Natural killer cell (primary cell): Measurements from ENCODE around the gene MMP11. TPM values are rescaled to one million over a fixed set of nuclear protein-coding genes. Genes with fewer than 3 reads are reported as not detected.

Experiments
- ATAC-seq, 3 donors: fragments of 150-1000 bp in 2 of 3; fragments of 200-7000 bp in 1 of 3; cut with Tn5 transposase; 1 replicate in 1 of 3; 2 replicates in 2 of 3; pipeline ENCODE4 v1.10.0; 2021; ENCODE audit warnings: mild to moderate bottlenecking in 2 of 3, moderate library complexity in 2 of 3
- DNase-seq, 2 donors: peaks; one replicate each; pipeline versions ENCODE4 v3.0.0 to v3.0.0-alpha.2; 2013 to 2021; ENCODE audit warnings: mixed read lengths in 1 of 2
- H3K27ac ChIP-seq: one replicate; pipeline ENCODE4 v1.5.1; 2013; ENCODE audit warnings: mild to moderate bottlenecking, low read length
- H3K27me3 ChIP-seq: one replicate; pipeline ENCODE4 v1.6.1; 2013; ENCODE audit warnings: low read length; ENCODE audit not compliant: control insufficient read depth, insufficient read depth
- H3K36me3 ChIP-seq: one replicate; pipeline ENCODE4 v1.6.1; 2013; ENCODE audit warnings: low read length; ENCODE audit not compliant: control insufficient read depth, insufficient read depth
- H3K4me1 ChIP-seq: one replicate; pipeline ENCODE4 v1.6.1; 2013; ENCODE audit warnings: low read length; ENCODE audit not compliant: control insufficient read depth, insufficient read depth
- H3K4me3 ChIP-seq: one replicate; pipeline ENCODE4 v1.5.1; 2013; ENCODE audit warnings: low read length
- H3K9me3 ChIP-seq: one replicate; pipeline ENCODE4 v1.6.1; 2013; ENCODE audit warnings: low read length; ENCODE audit not compliant: control insufficient read depth, insufficient read depth
- H3K27ac Mint-ChIP-seq, 2 donors: one replicate each; pipeline ENCODE4 v1.8.0; 2022; ENCODE audit warnings: mild to moderate bottlenecking in 2 of 2, mixed read lengths in 2 of 2, moderate library complexity in 1 of 2
- H3K27me3 Mint-ChIP-seq, 2 donors: one replicate each; pipeline ENCODE4 v1.8.0; 2022; ENCODE audit warnings: low read depth in 2 of 2, mixed read lengths in 2 of 2
- H3K36me3 Mint-ChIP-seq: one replicate; pipeline ENCODE4 v1.8.0; 2022; ENCODE audit warnings: mixed read lengths
- H3K4me1 Mint-ChIP-seq, 2 donors: one replicate each; pipeline ENCODE4 v1.8.0; 2022; ENCODE audit warnings: mixed read lengths in 2 of 2
- H3K4me3 Mint-ChIP-seq: one replicate; pipeline ENCODE4 v1.8.0; 2022; ENCODE audit warnings: mild to moderate bottlenecking, moderate library complexity, mixed read lengths
- H3K9me3 Mint-ChIP-seq, 2 donors: one replicate each; pipeline ENCODE4 v1.8.0; 2022; ENCODE audit warnings: mixed read lengths in 2 of 2
- WGBS: methylation state at CpG from one replicate; pipeline ENCODE4 v1.1.7; 2013; ENCODE audit warnings: missing lambda C conversion rate; ENCODE audit not compliant: insufficient coverage; 5-methylcytosine and 5-hydroxymethylcytosine counted together
- intact Hi-C: fragments of 100-400 bp; cut with micrococcal nuclease; formaldehyde crosslinking; loops from one replicate; pipeline ENCODE4 v1.14.2; 2022
- total RNA-seq, 4 donors: library from RNA; stranded (reverse); fragments of 120-200 nt in 1 of 4; gene quantifications; one replicate each; pipeline versions ENCODE4 v1.2.3 to v1.2.4, GENCODE V29; 2013 to 2022
- TF ChIP-seq, protein P1 (sequence below): fragments of 200-600 bp; IDR thresholded peaks from one replicate; pipeline ENCODE4 v1.8.0; 2022; ENCODE audit warnings: antibody characterized with exemption

MMP11 gene
- total RNA-seq, 3 donors from 2014 or later (not counting 1 experiment from before 2014, with no cell fraction given), result 0.71 to 1.7 (median 0.91) TPM

DNA sequence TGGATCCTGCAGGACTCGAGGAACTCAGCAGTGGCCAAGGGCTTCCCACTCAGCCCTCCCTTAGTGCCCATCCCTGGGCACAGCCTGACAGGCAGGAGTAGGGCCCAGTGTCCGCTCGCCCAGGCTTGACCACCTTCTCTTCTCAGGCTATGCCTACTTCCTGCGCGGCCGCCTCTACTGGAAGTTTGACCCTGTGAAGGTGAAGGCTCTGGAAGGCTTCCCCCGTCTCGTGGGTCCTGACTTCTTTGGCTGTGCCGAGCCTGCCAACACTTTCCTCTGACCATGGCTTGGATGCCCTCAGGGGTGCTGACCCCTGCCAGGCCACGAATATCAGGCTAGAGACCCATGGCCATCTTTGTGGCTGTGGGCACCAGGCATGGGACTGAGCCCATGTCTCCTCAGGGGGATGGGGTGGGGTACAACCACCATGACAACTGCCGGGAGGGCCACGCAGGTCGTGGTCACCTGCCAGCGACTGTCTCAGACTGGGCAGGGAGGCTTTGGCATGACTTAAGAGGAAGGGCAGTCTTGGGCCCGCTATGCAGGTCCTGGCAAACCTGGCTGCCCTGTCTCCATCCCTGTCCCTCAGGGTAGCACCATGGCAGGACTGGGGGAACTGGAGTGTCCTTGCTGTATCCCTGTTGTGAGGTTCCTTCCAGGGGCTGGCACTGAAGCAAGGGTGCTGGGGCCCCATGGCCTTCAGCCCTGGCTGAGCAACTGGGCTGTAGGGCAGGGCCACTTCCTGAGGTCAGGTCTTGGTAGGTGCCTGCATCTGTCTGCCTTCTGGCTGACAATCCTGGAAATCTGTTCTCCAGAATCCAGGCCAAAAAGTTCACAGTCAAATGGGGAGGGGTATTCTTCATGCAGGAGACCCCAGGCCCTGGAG, 10.9 kb downstream of the MMP11 start:
- H3K27ac Mint-ChIP-seq, result no peak overlapping the region
- intact Hi-C loops, result no loop called here

GRCh38 chr22:23784215-23784732, 11.6 kb downstream of the MMP11 start:
- Histone ChIP-seq H3K9me3 (no peaks in the 10 kb centered on the region), H3K4me1 (peaks cover 36% of the 10 kb centered on the region), H3K36me3 (no peaks in the 10 kb centered on the region), H3K27ac (no peak overlapping the region), H3K27me3 (no peaks in the 10 kb centered on the region), H3K4me3 (no peak overlapping the region)
- Mint-ChIP-seq H3K27ac (peak overlapping the region; percentile 35 to 62), H3K9me3 (no peaks in the 10 kb centered on the region), H3K27me3 (no peaks in the 10 kb centered on the region), H3K36me3 (no peaks in the 10 kb centered on the region), H3K4me3 (peak overlapping the region; percentile 55), H3K4me1 (peaks cover 18 to 23% of the 10 kb centered on the region in 2 donors)
- ATAC-seq (no peak), DNase-seq (peak in 1 of 2 donors; percentile 22)
- intact Hi-C loops, result no loop called here
- 20% methylated on average over 7 of the region's 8 CpGs for WGBS
- TF ChIP-seq, protein P1, sequence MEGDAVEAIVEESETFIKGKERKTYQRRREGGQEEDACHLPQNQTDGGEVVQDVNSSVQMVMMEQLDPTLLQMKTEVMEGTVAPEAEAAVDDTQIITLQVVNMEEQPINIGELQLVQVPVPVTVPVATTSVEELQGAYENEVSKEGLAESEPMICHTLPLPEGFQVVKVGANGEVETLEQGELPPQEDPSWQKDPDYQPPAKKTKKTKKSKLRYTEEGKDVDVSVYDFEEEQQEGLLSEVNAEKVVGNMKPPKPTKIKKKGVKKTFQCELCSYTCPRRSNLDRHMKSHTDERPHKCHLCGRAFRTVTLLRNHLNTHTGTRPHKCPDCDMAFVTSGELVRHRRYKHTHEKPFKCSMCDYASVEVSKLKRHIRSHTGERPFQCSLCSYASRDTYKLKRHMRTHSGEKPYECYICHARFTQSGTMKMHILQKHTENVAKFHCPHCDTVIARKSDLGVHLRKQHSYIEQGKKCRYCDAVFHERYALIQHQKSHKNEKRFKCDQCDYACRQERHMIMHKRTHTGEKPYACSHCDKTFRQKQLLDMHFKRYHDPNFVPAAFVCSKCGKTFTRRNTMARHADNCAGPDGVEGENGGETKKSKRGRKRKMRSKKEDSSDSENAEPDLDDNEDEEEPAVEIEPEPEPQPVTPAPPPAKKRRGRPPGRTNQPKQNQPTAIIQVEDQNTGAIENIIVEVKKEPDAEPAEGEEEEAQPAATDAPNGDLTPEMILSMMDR, result no peak

More for the DNA sequence above, 10.9 kb downstream of the MMP11 start:
- Histone ChIP-seq H3K27me3 (no peaks in the 10 kb centered on the region), H3K4me1 (peaks cover 36% of the 10 kb centered on the region), H3K36me3 (no peaks in the 10 kb centered on the region), H3K27ac (no peak overlapping the region), H3K9me3 (no peaks in the 10 kb centered on the region), H3K4me3 (no peak overlapping the region)
- no peak for ATAC-seq
- no peak overlapping the region for H3K4me3 Mint-ChIP-seq
- no peak for DNase-seq
- H3K36me3 Mint-ChIP-seq, result no peaks in the 10 kb centered on the region
- TF ChIP-seq, protein P1, result no peak
- H3K4me1 Mint-ChIP-seq, result peaks cover 18 to 23% of the 10 kb centered on the region in 2 donors
- WGBS, result 79% methylated on average over 15 of the region's 15 CpGs
- H3K9me3 Mint-ChIP-seq, result no peaks in the 10 kb centered on the region
- H3K27me3 Mint-ChIP-seq, result no peaks in the 10 kb centered on the region

- intact Hi-C loops, result loop anchor here (2.0 kb wide), 2 partner anchors 13 to 225 kb away; partner anchors contain the start of genes CABIN1 and MMP11
- DNase-seq (peak in 1 of 2 donors; percentile 49), ATAC-seq (no peak)
- Histone ChIP-seq H3K36me3 (peaks cover 2% of the 10 kb centered on the region), H3K9me3 (no peaks in the 10 kb centered on the region), H3K27ac (peak overlapping the region; percentile 98), H3K4me1 (peaks cover 36% of the 10 kb centered on the region), H3K4me3 (peak overlapping the region; percentile 75), H3K27me3 (no peaks in the 10 kb centered on the region)
- TF ChIP-seq, protein P1, result no peak
- H3K9me3 Mint-ChIP-seq, result no peaks in the 10 kb centered on the region
- H3K36me3 Mint-ChIP-seq, result no peaks in the 10 kb centered on the region
- H3K4me1 Mint-ChIP-seq, result peaks cover 26 to 31% of the 10 kb centered on the region in 2 donors
- H3K27ac Mint-ChIP-seq, result peak overlapping the region; percentile 84 to 89
- no peaks in the 10 kb centered on the region for H3K27me3 Mint-ChIP-seq
- WGBS, result 74% methylated on average over 8 of the region's 9 CpGs
- H3K4me3 Mint-ChIP-seq, result peak overlapping the region; percentile 85
Observed at GRCh38 chr22:23786261-23786710, 13.6 kb downstream of the MMP11 start.
